Osteocyte (in vitro differentiated cells): ENCODE results near the gene CDK9. TPM values are rescaled to one million over a fixed set of nuclear protein-coding genes. Genes with fewer than 3 reads are reported as not detected.

Experiments used
- DNase-seq: peaks from one replicate; pipeline ENCODE4 v3.0.0; 2021; ENCODE audit warnings: mixed read lengths; ENCODE audit not compliant: unreplicated experiment; ENCODE audit errors: extremely low spot score
- H3K27ac Mint-ChIP-seq: one replicate; pipeline ENCODE4 v1.8.0; 2021; ENCODE audit warnings: mild to moderate bottlenecking, mixed read lengths; ENCODE audit not compliant: unreplicated experiment
- H3K27me3 Mint-ChIP-seq: one replicate; pipeline ENCODE4 v1.8.0; 2021; ENCODE audit warnings: mixed read lengths; ENCODE audit not compliant: unreplicated experiment
- H3K36me3 Mint-ChIP-seq: one replicate; pipeline ENCODE4 v1.8.0; 2021; ENCODE audit warnings: mixed read lengths; ENCODE audit not compliant: unreplicated experiment
- H3K4me1 Mint-ChIP-seq: one replicate; pipeline ENCODE4 v1.8.0; 2021; ENCODE audit warnings: mixed read lengths; ENCODE audit not compliant: unreplicated experiment
- H3K4me3 Mint-ChIP-seq: one replicate; pipeline ENCODE4 v1.8.0; 2021; ENCODE audit warnings: mild to moderate bottlenecking, moderate library complexity, mixed read lengths; ENCODE audit not compliant: unreplicated experiment
- H3K9me3 Mint-ChIP-seq: one replicate; pipeline ENCODE4 v1.8.0; 2021; ENCODE audit warnings: mixed read lengths; ENCODE audit not compliant: unreplicated experiment
- CTCF ChIP-seq: fragments of 200-600 bp; sonication (generic); IDR thresholded peaks from 2 replicates; pipeline ENCODE4 v1.5.0; 2021; ENCODE audit warnings: antibody characterized with exemption, mild to moderate bottlenecking, moderate library complexity
- total RNA-seq: library from RNA; stranded (reverse); gene quantifications from 2 replicates; pipeline ENCODE4 v1.2.1, GENCODE V29; 2021

CDK9 gene
- total RNA-seq, 1 donor from 2014 or later, result 78.5 TPM

- peaks cover 10% of the 10 kb centered on the region for H3K36me3 Mint-ChIP-seq
- no peaks in the 10 kb centered on the region for H3K27me3 Mint-ChIP-seq
Observed at GRCh38 chr9:127812011-127812410, 26.2 kb downstream of the CDK9 start.

DNA sequence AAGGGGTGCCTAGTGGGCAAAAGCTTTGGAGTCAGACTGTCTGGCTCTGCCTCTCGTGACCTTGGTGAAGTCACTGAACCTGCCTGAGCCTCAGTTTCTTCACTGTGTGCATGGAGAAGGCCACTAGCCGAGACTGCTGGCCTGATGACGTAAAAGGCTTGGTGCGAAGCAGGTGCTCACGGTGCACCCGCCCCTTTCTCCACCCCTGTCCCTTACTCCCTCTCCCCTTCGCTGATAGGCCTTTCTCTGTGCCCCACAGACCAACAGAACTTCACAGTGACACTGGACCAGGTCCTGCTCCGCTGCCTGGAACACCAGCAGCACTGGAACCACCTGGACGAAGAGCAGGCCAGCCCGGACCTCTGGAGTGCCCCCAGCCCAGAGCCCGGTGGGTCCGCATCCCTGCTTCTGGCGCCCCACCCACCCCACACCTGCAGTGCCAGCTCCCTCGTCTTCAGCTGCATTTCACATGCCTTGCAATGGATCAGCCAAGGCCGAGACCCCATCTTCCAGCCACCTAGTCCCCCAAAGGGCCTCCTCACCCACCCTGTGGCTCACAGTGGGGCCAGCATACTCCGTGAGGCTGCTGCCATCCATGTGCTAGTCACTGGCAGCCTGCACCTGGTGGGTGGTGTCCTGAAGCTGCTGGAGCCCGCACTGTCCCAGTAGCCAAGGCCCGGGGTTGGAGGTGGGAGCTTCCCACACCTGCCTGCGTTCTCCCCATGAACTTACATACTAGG, 27.3 kb downstream of the CDK9 start:
- TF ChIP-seq CTCF, result no peak

More at GRCh38 chr9:127812011-127812410, 26.2 kb downstream of the CDK9 start:
- TF ChIP-seq CTCF, result no peak
- Mint-ChIP-seq H3K4me1 (no peaks in the 10 kb centered on the region), H3K9me3 (no peaks in the 10 kb centered on the region), H3K4me3 (no peak overlapping the region), H3K27ac (no peak overlapping the region)
- DNase-seq, result no peak

GRCh38 chr9:127813686-127814226, 27.9 kb downstream of the CDK9 start:
- H3K4me1 Mint-ChIP-seq, result no peaks in the 10 kb centered on the region
- no peak for TF ChIP-seq CTCF
- no peak overlapping the region for H3K4me3 Mint-ChIP-seq
- no peaks in the 10 kb centered on the region for H3K27me3 Mint-ChIP-seq
- no peak for DNase-seq
- H3K27ac Mint-ChIP-seq, result peak overlapping the region; percentile 4
- H3K9me3 Mint-ChIP-seq, result no peaks in the 10 kb centered on the region
- peaks cover 13% of the 10 kb centered on the region for H3K36me3 Mint-ChIP-seq

More for the DNA sequence above, 27.3 kb downstream of the CDK9 start:
- Mint-ChIP-seq H3K27me3 (no peaks in the 10 kb centered on the region), H3K4me3 (no peak overlapping the region), H3K9me3 (no peaks in the 10 kb centered on the region), H3K4me1 (no peaks in the 10 kb centered on the region), H3K27ac (peak overlapping the region; percentile 4), H3K36me3 (peaks cover 8% of the 10 kb centered on the region)
- DNase-seq, result no peak

DNA sequence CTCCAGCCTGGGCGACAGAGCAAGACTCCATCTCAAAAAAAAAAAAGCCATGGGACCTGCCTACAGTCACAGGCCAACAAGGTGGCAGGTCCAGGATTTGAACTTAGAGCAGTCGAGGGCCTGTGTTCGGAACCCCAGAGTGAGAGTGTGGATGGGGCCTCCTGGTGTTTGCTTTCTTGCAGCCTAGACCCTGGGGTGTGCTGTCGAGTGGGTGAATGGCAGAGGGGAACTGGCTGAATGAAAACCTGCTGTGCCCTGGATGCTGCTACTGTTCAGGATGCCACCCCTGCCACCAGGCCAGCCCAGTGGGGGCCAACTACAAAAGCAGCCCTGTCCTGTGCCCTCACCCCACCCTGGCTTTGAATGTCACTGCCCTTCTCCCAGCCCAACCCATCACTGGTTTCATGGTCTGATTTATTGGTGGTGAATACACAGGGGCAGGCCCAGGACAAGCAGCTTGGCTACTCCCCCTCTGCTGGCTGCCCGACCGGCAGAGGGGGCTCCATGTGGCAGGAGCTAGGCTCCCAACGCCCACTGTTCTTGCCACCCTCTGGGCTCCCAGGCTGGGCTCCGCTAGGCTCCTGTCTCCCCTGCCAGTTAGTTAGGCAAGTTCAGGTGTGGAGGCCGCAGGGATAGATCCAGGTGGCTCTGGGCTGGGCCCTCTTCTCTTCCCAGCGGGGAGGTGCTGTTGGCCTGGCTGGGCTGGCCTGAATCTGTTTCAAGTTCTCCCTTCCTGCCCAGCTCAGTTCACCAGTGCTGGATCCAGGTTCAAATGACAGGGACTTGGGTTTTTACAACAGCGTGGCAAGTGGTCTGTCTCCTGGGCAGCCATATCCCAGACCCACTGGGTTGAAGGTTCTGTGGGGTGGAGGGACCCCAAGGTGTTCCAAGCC, 29.0 kb downstream of the CDK9 start:
- H3K4me3 Mint-ChIP-seq, result no peak overlapping the region
- H3K36me3 Mint-ChIP-seq, result peaks cover 11% of the 10 kb centered on the region

More for the DNA sequence above, 29.0 kb downstream of the CDK9 start:
- no peak for DNase-seq
- TF ChIP-seq CTCF, result no peak
- Mint-ChIP-seq H3K4me1 (no peaks in the 10 kb centered on the region), H3K27ac (no peak overlapping the region), H3K27me3 (no peaks in the 10 kb centered on the region), H3K9me3 (no peaks in the 10 kb centered on the region)
